Measurements from ENCODE around the gene PI16. TPM values are rescaled to one million over a fixed set of nuclear protein-coding genes. Genes with fewer than 3 reads are reported as not detected.

The PI16 gene
- polyA plus RNA-seq, 1 donor from 2014 or later, result not detected

- Histone ChIP-seq H3K9me2 (ENCODE audit: insufficient read depth, low read length) (no peaks in the 10 kb centered on the region), H3K9me3 (ENCODE audit: low read length) (no peaks in the 10 kb centered on the region), H3K9ac (ENCODE audit: low read length) (no peak overlapping the region), H3K4me2 (ENCODE audit: low read length) (no peak overlapping the region), H2AFZ (ENCODE audit: low read depth, low read length) (no peak overlapping the region), H4K20me1 (ENCODE audit: insufficient read depth) (no peaks in the 10 kb centered on the region), H3K36me3 (ENCODE audit: insufficient read depth, low read length) (no peaks in the 10 kb centered on the region), H3K27ac (ENCODE audit: low read length) (no peak overlapping the region), H3K27me3 (ENCODE audit: insufficient read depth, low read depth, low read length) (no peaks in the 10 kb centered on the region), H3K79me2 (replicated peaks; ENCODE audit: insufficient read depth, low read length) (no peaks in the 10 kb centered on the region), H3K4me3 (ENCODE audit: low read length) (no peak overlapping the region), H3F3A (ENCODE audit: insufficient read depth, low read length, poor library complexity, severe bottlenecking) (no peaks in the 10 kb centered on the region)
- no peak for TF ChIP-seq REST (IDR thresholded peaks at IDR 0.05; ENCODE audit: borderline replicate concordance)
- no peak for TF ChIP-seq EZH2 (IDR thresholded peaks at IDR 0.05; ENCODE audit: borderline replicate concordance, insufficient read depth, low read length, poor library complexity, severe bottlenecking)
- no peak for TF ChIP-seq TAF1 (IDR thresholded peaks at IDR 0.05; ENCODE audit: low read depth)
- no peak for TF ChIP-seq POLR2AphosphoS5 (IDR thresholded peaks at IDR 0.05)
- TF ChIP-seq RAD21 (conservative IDR thresholded peaks at IDR 0.05), result no peak
- TF ChIP-seq, protein P1, sequence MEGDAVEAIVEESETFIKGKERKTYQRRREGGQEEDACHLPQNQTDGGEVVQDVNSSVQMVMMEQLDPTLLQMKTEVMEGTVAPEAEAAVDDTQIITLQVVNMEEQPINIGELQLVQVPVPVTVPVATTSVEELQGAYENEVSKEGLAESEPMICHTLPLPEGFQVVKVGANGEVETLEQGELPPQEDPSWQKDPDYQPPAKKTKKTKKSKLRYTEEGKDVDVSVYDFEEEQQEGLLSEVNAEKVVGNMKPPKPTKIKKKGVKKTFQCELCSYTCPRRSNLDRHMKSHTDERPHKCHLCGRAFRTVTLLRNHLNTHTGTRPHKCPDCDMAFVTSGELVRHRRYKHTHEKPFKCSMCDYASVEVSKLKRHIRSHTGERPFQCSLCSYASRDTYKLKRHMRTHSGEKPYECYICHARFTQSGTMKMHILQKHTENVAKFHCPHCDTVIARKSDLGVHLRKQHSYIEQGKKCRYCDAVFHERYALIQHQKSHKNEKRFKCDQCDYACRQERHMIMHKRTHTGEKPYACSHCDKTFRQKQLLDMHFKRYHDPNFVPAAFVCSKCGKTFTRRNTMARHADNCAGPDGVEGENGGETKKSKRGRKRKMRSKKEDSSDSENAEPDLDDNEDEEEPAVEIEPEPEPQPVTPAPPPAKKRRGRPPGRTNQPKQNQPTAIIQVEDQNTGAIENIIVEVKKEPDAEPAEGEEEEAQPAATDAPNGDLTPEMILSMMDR (IDR thresholded peaks at IDR 0.05; ENCODE audit: poor library complexity, severe bottlenecking), result no peak
- no peak for TF ChIP-seq SMC3 (conservative IDR thresholded peaks at IDR 0.05; ENCODE audit: poor library complexity)
- TF ChIP-seq EP300 (conservative IDR thresholded peaks at IDR 0.05; ENCODE audit: poor library complexity, severe bottlenecking), result no peak
- TF ChIP-seq MXI1 (conservative IDR thresholded peaks at IDR 0.05; ENCODE audit: poor library complexity, severe bottlenecking), result no peak
Observed at GRCh38 chr6:36955136-36955535, 598 bp downstream of the PI16 start.

DNA sequence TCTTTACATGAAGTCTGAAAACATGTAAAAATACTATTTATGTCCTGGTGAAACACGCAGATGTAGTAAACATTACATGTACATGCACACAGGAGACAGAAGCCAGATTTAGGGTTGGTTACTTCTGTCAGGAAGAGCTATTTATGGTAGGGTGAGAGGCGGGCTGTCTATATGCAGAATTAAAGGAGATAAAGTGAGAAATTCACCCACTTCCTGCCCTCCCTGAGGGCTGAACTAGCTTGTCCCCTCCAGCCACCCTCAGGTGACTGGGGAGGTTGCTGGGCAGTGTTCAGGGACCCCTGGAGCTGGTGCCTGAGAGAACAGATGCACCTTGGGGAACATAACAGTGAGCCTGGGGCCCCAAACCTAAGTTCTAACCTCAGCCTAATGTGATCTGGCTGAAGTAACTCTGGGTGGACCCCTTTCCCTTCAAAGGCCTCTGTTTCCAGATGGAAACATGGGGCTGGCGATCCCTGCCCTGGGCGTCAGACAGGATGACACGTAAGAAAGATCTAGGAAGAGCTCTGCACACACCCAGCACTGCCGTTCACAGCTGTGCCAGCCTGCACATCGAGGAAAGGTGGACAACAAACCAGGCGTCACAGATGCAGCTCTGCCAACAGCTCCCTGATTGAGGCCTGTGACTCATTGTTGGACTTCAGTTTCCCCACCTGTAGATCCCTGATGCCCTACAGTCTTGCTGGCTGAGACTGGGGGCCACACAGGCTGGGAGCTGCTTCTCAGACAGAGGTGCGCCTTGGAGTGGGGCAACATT, 1.3 kb downstream of the PI16 start:
- H3K9me2 ChIP-seq (ENCODE audit: insufficient read depth, low read length), result no peaks in the 10 kb centered on the region
- no peaks in the 10 kb centered on the region for H3K36me3 ChIP-seq (ENCODE audit: insufficient read depth, low read length)
- no peak overlapping the region for H2AFZ ChIP-seq (ENCODE audit: low read depth, low read length)
- TF ChIP-seq EP300 (conservative IDR thresholded peaks at IDR 0.05; ENCODE audit: poor library complexity, severe bottlenecking), result no peak
- no peak for TF ChIP-seq RAD21 (conservative IDR thresholded peaks at IDR 0.05)
- TF ChIP-seq POLR2AphosphoS5 (IDR thresholded peaks at IDR 0.05), result no peak
- no peak for TF ChIP-seq REST (IDR thresholded peaks at IDR 0.05; ENCODE audit: borderline replicate concordance)
- TF ChIP-seq EZH2 (IDR thresholded peaks at IDR 0.05; ENCODE audit: borderline replicate concordance, insufficient read depth, low read length, poor library complexity, severe bottlenecking), result no peak
- no peak for TF ChIP-seq SMC3 (conservative IDR thresholded peaks at IDR 0.05; ENCODE audit: poor library complexity)
- no peak for TF ChIP-seq MXI1 (conservative IDR thresholded peaks at IDR 0.05; ENCODE audit: poor library complexity, severe bottlenecking)
- TF ChIP-seq TAF1 (IDR thresholded peaks at IDR 0.05; ENCODE audit: low read depth), result no peak
- TF ChIP-seq, protein P1 (IDR thresholded peaks at IDR 0.05; ENCODE audit: poor library complexity, severe bottlenecking), result no peak
- H3K4me3 ChIP-seq (ENCODE audit: low read length), result no peak overlapping the region
- H3K79me2 ChIP-seq (replicated peaks; ENCODE audit: insufficient read depth, low read length), result no peaks in the 10 kb centered on the region
- H4K20me1 ChIP-seq (ENCODE audit: insufficient read depth), result no peaks in the 10 kb centered on the region
- no peaks in the 10 kb centered on the region for H3K9me3 ChIP-seq (ENCODE audit: low read length)
- H3K4me2 ChIP-seq (ENCODE audit: low read length), result no peak overlapping the region
- H3K27ac ChIP-seq (ENCODE audit: low read length), result no peak overlapping the region
- H3K27me3 ChIP-seq (ENCODE audit: insufficient read depth, low read depth, low read length), result no peaks in the 10 kb centered on the region
- H3K9ac ChIP-seq (ENCODE audit: low read length), result no peak overlapping the region
- no peaks in the 10 kb centered on the region for H3F3A ChIP-seq (ENCODE audit: insufficient read depth, low read length, poor library complexity, severe bottlenecking)

Data from neural cell (in vitro differentiated cells).